Fibroblast of skin of right quadriceps (primary cell): ENCODE results near the gene TRIM47.

Experiments used
- DNase-seq: peaks from one replicate; pipeline ENCODE4 v3.0.0-alpha.2; 2013

Gene TRIM47

DNA sequence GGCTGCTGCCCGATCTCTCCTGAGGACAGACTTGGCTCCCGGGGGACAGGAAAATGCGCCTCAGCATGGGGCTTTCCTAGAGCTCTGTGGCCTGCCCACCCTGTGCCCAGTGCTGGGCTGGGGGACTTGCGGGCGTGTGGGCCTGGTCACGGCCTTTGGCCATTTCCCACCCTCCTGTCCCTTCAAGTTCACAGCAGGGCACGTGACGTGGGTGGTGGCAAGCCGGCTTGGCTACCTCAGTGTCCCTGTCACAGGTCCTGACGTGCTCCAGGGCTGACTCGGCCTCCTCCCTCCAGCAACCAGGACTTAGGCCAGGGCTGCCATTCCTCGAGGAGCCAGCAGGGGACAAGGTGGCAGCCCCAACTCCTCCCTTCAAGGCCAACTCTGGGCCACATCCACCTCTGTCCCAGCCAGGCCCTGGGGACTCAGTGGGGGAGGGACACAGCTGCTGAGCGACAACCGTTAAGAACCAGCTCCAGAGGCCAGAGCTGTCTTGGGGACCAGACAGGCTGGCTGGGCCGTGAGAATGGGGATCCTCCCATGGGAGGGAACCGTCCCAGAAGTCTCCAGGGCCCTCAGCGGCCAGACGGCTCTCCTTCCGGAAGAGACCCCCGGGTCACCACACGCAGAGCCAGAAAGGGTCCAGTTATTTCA, 33.2 kb downstream of the TRIM47 start:
- peak; percentile 46 for DNase-seq

DNA sequence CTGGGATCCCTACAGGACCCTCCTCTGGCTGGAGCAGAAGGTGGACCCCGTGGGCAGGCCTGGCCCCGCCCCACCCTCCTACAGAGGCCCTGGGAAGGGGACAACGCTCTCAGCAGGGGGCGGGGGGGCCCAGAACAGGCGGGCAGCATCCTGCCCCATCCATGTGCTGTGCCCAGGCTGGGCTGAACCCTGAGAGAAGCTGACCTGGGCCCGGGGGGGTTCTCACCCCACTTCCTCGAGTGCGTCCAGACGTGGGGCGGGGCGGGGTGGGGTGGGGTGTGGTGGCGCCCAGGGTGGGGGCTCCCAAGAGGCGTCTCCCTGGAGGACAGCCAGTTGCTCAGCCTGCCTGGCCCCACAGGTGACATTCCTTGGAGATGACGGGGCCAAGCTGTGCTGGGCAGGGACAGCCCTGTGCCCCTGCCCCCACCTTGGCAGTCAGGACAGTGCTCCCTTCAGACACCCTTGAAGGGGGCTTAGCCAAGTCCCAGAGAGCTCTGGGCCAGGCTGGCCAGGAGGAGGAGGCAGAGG, 33.8 kb downstream of the TRIM47 start:
- no peak for DNase-seq

DNA sequence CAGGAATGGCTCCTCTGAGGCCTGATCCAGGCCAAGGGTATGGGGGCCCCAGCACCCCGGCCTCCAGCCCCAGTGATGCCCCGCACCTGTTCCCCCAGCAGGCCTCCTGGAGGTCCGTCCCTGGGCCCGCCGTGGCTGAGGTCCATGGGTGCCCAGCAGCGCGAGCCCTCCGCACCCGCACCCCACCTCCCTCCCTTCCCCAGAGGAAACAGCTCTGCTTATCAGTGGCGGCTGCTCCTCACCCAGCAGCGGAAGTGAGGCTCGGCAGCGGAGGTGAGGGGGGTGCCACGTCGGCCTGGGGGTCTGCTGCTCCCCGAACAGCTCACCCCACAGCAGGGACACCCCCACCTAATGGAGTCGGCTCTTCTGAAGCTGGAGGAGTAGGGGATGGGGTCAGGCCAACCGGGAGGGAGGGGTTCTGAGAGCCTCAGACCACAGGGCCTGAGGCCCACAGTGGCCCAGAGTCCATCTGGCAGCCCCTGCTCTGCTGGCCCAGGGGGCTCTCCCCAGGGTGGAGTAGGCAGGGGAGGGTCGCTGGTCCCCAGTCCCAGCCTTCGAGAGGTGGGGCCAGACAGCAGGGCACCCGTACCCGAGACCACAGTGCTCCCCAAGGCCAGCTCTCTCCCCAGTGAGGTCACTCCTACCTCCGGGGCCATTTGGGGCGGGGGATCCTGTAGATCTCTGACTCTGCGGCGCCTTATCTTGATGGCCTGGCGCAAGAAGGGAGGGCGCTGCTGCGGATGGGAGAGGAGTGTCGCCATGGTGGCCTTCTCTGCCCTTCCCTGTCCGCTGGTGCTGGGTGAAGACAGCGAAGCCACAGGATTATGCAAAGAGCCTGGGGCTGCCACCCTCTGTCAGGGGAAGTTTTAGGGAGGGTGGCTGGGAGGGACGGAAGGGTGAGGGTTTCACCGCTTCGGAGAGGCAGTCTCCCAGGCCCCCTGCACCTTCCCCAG, 34.5 kb downstream of the TRIM47 start, which contains the start of gene UNC13D:
UNC13D (minus strand) TSS at position 828 of the 953 bp plus-strand sequence; CDS start at position 761, 67 bp downstream.
- DNase-seq, result no peak

DNA sequence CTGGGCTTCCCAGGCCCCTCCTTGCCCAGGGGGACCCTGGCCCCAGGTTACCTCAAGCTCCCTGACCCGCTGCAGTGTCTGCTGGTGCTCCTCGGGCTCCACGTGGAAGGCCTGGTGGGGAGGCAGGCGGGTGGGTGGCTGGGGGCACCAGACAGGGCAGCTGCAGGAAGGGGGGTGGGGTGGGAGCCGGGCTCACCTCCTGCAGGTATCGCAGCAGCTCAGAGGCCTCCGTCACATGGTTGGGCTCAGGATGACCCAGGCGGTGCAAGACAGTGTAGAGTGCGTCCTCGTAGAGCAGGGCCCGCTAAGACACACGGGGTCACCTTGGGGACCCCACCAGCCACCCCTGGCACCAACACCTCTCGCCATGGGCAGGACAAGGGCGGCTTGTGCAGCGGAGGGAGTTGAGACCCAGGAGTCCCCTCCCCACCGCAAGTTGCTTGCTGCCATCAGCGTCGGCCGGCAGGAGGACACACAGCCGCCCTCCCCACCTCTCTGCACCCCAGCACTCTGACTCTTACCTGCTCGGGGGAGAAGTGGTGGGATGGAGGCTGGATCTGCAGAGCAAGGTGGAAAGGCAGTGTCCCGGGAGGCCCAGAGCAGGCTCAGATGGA, 35.3 kb downstream of the TRIM47 start:
- no peak for DNase-seq

DNA sequence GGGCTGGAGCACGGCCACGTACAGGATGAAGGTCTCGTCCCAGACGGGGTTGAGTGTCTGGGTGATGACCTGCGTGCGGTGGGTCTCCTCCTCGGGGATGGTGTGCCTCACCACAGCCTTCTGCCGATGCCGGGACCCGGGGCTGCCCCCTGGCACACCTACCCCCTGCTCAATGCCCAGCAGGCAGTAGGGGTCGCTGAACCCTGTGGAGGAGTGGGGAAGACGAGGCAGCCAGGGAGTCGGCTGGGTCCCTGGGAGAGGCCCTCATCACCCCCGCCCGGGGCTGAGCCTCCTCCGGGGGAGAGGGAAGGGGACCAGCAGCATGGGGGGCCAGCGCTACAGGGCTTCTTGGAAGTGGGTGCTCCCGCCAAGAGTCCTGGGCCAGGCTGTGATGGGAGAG, 36.0 kb downstream of the TRIM47 start:
- DNase-seq, result no peak

- DNase-seq, result no peak
Measured at GRCh38 chr17:75840799-75841164, 37.6 kb downstream of the TRIM47 start.

GRCh38 chr17:75839942-75840798, 38.2 kb downstream of the TRIM47 start:
- DNase-seq, result no peak

GRCh38 chr17:75838410-75838809, 40.0 kb downstream of the TRIM47 start:
- no peak for DNase-seq

DNA sequence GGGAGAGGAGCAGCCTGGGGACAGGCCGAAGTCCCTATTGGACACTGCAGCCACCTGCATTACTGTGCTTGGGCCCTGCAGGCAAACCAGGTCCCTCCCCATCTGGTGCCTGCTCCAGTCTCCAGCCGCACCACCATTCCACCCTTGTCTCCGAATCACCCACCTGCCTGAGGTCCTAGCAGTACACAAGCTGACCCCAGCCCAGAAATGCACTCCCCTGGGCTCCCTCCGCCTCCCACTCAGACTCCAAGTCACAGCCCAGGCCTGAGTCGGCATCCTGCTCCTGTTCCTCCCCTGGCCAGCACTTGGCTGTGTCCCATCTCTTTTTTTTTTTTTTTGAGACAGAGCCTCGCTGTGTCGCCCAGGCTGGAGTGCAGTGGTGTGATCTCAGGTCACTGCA, 40.5 kb downstream of the TRIM47 start:
- DNase-seq, result no peak

GRCh38 chr17:75836605-75837004, 41.8 kb downstream of the TRIM47 start:
- no peak for DNase-seq

DNA sequence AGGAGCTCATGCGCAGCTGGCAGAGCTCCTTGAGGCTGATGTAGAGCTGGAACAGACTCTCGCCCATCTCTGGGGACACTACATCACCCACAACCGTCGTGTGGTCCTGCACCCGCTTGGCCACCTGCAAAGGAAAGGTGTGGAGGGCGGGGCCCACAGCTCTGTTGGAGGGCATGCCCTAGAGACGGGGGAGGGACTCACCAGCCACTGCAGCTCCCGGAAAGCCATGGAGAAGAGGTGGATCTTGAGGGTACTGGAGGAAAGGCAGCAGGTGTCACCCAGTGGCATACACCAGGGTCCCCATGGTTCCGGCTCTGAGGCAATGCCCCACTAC, 42.8 kb downstream of the TRIM47 start:
- no peak for DNase-seq

DNA sequence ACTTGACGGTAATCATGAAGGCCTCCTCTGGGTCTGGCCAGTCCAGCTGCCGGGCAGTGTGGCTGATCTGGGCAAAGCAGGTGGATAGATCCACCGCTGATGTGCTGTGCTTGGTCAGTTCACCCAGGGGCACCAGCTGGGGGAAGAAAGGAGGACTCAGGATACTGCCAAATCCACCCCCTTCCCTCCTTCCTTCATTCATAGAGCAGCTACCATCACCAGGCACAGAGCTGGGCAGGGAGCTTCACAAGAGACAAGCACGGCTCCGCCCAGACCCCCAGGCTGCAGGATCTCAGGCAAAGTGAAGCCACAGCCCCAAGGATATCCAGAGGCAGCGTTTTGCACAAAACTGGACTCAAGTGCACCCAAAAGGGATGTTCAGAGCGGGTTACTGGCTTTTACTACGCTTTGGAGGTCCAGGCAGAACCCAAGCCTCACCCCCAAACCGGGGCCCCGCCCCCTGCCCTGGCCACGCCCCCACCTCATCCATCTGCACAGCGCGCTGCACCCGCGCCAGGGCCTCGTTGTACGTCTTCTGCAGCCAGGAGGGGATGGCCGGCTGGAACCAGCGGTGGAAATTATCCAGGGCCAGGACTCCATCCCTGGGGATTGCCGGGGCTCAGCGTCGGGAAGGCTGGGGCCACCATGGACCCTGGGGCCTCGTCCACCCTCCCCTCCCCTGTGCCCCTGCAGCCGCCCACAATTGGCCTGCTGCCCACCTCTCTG, 43.3 kb downstream of the TRIM47 start:
- no peak for DNase-seq

GRCh38 chr17:75834279-75834920, 44.0 kb downstream of the TRIM47 start:
- DNase-seq, result no peak

DNA sequence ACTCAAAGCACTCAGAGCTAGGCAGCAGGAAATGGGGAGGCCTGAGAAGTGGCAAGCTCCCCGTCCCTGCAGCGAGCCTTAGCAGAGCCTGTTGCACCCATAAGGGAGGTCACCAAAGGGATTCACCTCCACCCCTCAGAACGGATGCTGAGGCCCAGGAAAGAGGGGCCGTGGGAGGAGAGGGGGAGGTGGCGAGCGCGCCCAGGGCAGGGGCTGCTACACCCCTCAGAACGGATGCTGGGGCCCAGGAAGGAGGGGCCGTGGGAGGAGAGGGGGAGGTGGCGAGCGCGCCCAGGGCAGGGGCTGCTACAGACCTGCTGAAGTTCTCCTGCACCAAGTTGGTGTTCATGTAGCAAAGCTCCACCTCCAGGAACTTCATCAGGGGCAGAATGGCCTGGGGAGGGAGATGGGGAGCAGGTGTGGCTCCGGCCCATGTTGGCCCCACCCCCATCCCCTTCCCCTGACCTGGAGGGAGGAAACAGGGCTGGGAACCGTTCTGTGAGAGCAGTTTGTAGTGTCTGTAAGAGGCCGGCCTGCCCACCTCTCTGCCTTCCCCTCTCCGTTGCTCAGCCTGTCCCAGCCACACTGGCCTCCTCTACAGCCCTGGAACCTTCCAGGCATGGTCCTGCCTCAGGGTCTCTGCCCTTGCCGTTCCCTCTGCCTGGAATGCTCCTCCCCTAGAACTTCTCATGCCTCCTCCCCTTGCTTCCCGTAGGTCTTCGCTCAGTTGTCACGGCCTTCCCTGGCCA, 45.6 kb downstream of the TRIM47 start:
- DNase-seq, result no peak

GRCh38 chr17:75832164-75832651, 46.2 kb downstream of the TRIM47 start:
- DNase-seq, result peak; percentile 59

DNA sequence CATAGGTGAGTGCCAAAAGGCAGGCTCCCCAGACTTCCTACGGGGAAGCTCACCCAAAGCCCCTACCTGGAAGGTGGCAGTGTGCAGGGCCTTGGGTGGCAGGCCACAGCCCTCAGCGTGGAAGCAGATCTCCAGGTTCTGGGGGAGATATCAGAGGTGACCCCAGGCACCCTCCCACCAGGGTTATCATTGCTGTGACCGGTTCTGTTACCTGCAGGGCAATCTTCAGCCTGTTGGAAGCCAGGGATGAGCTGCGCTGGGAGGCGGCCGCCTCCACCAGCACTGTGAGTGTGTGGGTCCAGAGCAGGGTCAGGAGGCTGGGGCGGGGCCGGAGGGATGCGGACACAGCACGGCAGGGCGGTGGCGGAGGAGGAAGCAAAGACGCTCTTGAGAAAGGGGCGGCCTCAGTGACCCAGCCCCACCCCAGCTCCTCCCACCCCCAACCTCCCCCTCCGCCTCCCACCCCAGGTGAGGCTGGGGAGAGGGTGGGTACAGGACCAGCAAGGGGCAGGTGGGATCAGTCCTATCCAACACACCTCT, 47.3 kb downstream of the TRIM47 start:
- DNase-seq, result no peak

DNA sequence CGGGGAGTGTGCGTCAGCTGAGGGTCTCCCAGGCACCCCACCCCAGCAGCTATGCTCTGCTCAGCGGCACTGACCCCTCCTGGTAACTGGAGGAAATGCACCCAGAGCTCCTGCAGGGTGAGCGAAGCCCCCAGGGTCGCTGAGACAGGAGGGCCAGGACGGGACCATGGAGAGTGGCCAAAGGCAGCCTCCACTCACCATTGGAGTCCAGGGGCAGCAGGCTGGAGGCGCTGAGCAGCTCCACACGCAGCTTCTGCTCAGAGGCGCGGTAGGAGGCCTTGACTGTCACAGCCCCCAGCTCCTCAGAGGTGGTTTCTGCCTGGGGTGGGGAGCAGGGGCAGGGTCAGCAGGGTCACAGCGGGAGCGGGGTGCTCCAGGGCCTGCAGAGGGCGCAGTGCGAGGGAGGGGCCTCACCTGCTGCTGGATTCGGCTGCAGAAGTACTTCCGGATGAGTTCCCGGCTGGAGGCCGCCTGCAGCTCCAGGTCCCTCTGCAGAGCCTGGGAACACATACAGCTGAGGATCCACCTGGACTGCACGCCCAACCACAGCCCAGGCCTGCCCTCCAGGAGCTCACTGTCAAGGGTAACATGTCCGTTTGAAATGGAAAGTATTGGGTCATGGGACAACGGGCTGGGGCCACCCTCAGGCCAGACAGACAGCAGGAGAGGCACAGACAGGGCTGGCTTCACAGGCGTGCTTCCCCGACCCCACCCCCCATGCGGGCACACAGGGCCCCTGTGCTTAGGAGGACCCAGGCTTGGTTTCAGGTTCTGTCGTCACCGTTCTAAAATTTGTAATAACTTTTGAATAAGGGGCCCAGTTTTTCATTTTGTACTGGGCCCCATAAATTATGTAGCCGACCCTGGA, 48.0 kb downstream of the TRIM47 start:
- no peak for DNase-seq

DNA sequence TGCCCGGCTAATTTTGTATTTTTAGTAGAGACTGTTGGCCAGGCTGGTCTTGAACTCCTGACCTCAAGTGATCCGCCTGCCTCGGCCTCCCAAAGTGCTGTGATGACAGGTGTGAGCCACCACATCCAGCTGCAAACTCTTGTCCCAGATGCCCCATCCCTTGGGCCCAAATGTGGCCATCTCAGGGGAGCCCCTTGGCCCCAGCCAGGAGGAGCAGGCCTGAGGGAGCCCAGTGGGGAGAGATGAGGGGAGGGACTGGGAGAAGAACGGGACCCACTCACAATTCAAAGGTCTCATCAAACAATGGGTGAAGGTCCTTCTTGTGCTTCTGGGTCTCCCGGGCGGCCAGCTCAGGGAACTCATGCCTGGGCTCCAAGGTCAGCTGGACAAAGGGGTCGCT, 48.6 kb downstream of the TRIM47 start:
- DNase-seq, result no peak

DNA sequence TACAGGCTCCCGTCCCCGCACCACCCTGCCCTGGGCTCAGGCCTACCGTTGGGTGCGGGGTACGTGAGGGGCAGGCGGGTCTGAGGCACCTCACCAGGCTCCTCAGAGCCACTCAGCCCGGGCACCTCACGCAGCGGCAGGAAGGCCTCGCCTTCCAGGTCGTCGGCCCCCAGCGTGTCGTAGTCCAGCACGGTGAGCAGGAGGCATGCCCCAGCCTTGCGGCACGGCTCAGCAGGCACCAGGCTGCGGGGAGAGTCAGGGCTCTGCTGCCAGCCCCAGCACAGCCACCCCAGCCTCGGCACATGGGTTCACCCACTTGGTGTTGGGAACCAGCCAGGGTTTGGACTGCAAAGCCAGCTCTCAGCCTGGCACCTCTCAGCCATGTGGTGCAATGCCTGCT, 49.6 kb downstream of the TRIM47 start:
- no peak for DNase-seq
